Activated B cell treated with CpG ODN at 0.5 μM for 24 hours (primary cell): Measurements from ENCODE around the gene GRM8. TPM values are rescaled to one million over a fixed set of nuclear protein-coding genes. Genes with fewer than 3 reads are reported as not detected.

Experiments used
- ATAC-seq: fragments of 200-7000 bp; cut with Tn5 transposase; one replicate; pipeline ENCODE4 v1.10.0; 2021; ENCODE audit warnings: low read depth, mild to moderate bottlenecking, moderate library complexity
- CTCF ChIA-PET: fragments of 350-600 bp; sonication (Branson Sonifier 250); formaldehyde crosslinking; loops from one replicate; lab custom pipeline; 2021; ENCODE audit warnings: antibody characterized with exemption; lab: Charles Lee
- POLR2A ChIA-PET: fragments of 350-600 bp; sonication (Branson Sonifier 250); formaldehyde crosslinking; loops from one replicate; lab custom pipeline; 2021; ENCODE audit warnings: antibody characterized with exemption; lab: Charles Lee
- DNase-seq: peaks from one replicate; pipeline ENCODE4 v3.0.0; 2022
- H3K27ac Mint-ChIP-seq: one replicate; pipeline ENCODE4 v1.8.0; 2020; ENCODE audit warnings: mixed read lengths
- H3K27me3 Mint-ChIP-seq: one replicate; pipeline ENCODE4 v1.8.0; 2021; ENCODE audit warnings: mixed read lengths
- H3K36me3 Mint-ChIP-seq: one replicate; pipeline ENCODE4 v1.8.0; 2021; ENCODE audit warnings: low read depth, mixed read lengths
- H3K4me1 Mint-ChIP-seq: one replicate; pipeline ENCODE4 v1.8.0; 2021; ENCODE audit warnings: mixed read lengths
- H3K4me3 Mint-ChIP-seq: one replicate; pipeline ENCODE4 v1.8.0; 2020; ENCODE audit warnings: mild to moderate bottlenecking, mixed read lengths
- H3K9me3 Mint-ChIP-seq: one replicate; pipeline ENCODE4 v1.8.0; 2020; ENCODE audit warnings: mixed read lengths
- intact Hi-C: fragments of 100-400 bp; cut with micrococcal nuclease; formaldehyde crosslinking; loops from one replicate; pipeline ENCODE4 v1.15.1; 2024
- total RNA-seq: library from RNA; stranded (reverse); gene quantifications from 2 replicates; pipeline ENCODE4 v1.2.3, GENCODE V29; 2022
- TF ChIP-seq, protein P1 (sequence below): fragments of 200-600 bp; IDR thresholded peaks from one replicate; pipeline ENCODE4 v1.8.0; 2022; ENCODE audit warnings: antibody characterized with exemption, mild to moderate bottlenecking

GRM8 gene
- total RNA-seq, 1 donor from 2014 or later, result not detected

DNA sequence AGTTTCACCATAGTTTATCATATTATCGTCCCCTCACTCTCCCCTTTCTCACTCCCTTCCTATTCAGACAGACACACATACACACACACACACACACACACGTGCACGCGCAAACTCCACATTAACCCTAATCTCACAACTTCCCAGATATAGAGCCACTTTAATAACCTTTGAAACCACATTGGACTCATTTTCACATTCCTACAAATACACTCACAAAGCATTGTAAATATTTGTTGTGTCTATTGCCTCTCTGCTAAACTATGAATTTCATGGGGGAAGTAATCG, 433.6 kb downstream of the GRM8 start:
- no peak overlapping the region for H3K27ac Mint-ChIP-seq
- H3K36me3 Mint-ChIP-seq, result no peaks in the 10 kb centered on the region
- no peak for DNase-seq
- POLR2A ChIA-PET, result no interaction called here
- CTCF ChIA-PET, result no interaction called here
- no peak for ATAC-seq
- peaks cover under 1% of the 10 kb centered on the region for H3K9me3 Mint-ChIP-seq
- TF ChIP-seq, protein P1, sequence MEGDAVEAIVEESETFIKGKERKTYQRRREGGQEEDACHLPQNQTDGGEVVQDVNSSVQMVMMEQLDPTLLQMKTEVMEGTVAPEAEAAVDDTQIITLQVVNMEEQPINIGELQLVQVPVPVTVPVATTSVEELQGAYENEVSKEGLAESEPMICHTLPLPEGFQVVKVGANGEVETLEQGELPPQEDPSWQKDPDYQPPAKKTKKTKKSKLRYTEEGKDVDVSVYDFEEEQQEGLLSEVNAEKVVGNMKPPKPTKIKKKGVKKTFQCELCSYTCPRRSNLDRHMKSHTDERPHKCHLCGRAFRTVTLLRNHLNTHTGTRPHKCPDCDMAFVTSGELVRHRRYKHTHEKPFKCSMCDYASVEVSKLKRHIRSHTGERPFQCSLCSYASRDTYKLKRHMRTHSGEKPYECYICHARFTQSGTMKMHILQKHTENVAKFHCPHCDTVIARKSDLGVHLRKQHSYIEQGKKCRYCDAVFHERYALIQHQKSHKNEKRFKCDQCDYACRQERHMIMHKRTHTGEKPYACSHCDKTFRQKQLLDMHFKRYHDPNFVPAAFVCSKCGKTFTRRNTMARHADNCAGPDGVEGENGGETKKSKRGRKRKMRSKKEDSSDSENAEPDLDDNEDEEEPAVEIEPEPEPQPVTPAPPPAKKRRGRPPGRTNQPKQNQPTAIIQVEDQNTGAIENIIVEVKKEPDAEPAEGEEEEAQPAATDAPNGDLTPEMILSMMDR, result no peak
- H3K27me3 Mint-ChIP-seq, result no peaks in the 10 kb centered on the region
- H3K4me3 Mint-ChIP-seq, result no peak overlapping the region
- intact Hi-C loops, result no loop called here
- no peaks in the 10 kb centered on the region for H3K4me1 Mint-ChIP-seq

DNA sequence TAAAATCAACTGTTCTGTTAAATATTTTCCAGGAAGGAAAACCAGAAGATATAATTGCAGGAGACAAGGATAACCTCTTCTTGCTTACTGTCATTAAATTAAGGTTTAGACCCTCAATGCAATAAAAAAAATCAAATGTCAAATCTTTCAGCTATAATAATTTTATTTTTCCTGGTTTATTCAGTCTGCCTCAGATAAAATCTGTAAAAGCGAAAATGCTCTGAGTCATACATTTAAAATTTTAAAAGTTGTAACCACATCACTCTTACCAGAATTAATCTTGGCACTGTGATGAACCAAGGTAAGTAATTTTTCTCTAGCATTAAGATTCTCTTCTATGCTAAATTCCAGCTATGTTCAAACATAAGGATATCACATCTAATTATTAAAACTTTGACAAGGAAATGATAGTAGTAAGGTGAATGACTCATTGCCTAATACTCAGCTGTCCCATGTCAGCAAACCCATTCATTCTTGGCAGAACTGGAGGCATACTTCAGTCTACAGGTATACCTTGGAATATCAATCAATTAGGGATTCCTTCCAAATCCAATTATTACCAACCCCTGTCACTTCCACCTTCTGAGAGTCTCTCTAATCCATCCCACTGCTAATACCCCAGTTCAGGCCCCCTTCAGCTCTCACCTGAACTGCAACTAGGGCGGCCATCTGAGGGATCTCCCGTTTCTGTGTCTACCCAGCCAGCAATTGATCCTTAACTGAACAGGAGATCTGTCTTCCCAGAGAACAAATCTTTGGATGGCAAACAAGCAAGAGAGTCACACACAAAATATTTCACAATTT, 434.1 kb downstream of the GRM8 start:
- POLR2A ChIA-PET, result no interaction called here
- Mint-ChIP-seq H3K9me3 (peaks cover 2% of the 10 kb centered on the region), H3K4me3 (no peak overlapping the region), H3K4me1 (no peaks in the 10 kb centered on the region), H3K27me3 (no peaks in the 10 kb centered on the region), H3K27ac (no peak overlapping the region), H3K36me3 (no peaks in the 10 kb centered on the region)
- intact Hi-C loops, result no loop called here
- ATAC-seq (no peak), DNase-seq (no peak)
- CTCF ChIA-PET, result no interaction called here
- TF ChIP-seq, protein P1, result no peak

DNA sequence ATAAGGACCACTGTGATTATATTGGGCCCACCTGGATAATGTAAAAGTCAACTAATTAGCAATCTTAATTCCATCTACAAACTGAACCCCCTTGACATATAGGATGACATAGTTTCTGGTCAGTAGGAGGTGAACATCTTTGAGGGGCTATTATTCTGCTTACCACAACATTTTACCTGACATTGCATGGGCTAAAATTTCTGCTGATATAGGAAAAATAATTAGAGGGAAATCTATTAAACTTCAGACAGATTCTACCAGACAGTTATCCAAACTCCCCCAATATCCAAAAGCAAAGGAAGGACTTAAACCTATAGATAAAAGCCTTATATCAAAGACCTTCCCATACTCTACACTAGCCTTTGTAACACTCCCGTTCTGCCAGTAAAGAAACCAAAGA, 443.6 kb downstream of the GRM8 start:
- Mint-ChIP-seq H3K9me3 (peaks cover 6% of the 10 kb centered on the region), H3K4me1 (no peaks in the 10 kb centered on the region), H3K4me3 (no peak overlapping the region), H3K27ac (no peak overlapping the region), H3K27me3 (no peaks in the 10 kb centered on the region), H3K36me3 (no peaks in the 10 kb centered on the region)
- ChIA-PET CTCF (no interaction called here), POLR2A (no interaction called here)
- ATAC-seq (no peak), DNase-seq (no peak)
- intact Hi-C loops, result loop anchor here (10.0 kb wide), 1 partner anchor 536 kb away; no protein-coding TSS in a partner anchor
- TF ChIP-seq, protein P1, result no peak

DNA sequence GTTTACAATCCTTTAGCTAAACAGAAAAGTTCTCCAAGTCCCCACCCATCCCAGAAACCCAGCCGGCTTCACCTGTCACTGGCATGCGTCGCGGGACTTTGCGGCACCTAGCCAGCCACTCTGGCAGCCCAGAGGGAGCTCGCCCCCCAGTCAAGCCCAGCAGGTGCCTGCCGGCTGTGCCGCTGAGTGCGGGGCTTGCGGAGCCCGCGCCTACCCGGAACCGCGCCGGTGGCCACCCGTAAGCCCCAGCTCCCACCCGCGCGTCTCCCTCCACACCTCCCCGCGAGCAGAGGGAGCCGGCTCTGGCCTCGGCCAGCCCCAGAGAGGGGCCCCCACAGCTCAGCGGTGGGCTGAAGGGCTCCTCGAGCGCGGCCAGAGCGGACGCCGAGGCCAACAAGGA, 446.1 kb downstream of the GRM8 start:
- CTCF ChIA-PET, result interaction anchor here (0.7 to 1.3 kb wide), 3 partner anchors 641 to 713 kb away, joined by 3 read pairs; no protein-coding TSS in a partner anchor

DNA sequence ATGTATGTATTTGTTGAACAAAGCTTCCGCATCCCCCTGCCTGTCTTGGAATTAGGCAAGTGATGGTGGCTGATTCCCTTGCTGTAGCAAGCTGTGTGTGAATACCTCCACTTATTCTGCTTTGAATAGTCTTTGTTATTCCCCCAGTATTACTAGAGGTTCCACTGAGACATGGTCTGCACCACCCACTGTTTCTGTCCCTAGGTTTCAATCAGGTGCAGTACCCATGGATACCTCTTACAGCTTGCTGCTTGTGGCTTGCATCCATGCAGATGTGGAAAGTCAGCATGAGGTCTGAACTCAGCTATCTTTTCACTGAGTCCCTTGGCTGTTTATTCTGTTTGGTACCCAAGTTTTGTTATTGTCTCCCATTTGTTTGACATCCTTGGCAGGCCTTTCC, 447.4 kb downstream of the GRM8 start:
- TF ChIP-seq, protein P1, result no peak
- Mint-ChIP-seq H3K4me1 (no peaks in the 10 kb centered on the region), H3K4me3 (no peak overlapping the region), H3K27ac (no peak overlapping the region), H3K9me3 (no peaks in the 10 kb centered on the region), H3K36me3 (no peaks in the 10 kb centered on the region), H3K27me3 (no peaks in the 10 kb centered on the region)
- intact Hi-C loops, result loop anchor here (10.0 kb wide), 1 partner anchor 539 kb away; no protein-coding TSS in a partner anchor
- ChIA-PET POLR2A (no interaction called here), CTCF (interaction anchor here (1.2 kb wide), 1 partner anchor 94 kb away, joined by 3 read pairs; no protein-coding TSS in a partner anchor)
- DNase-seq, result no peak
- no peak for ATAC-seq

More for the DNA sequence above, 446.1 kb downstream of the GRM8 start:
- Mint-ChIP-seq H3K4me1 (no peaks in the 10 kb centered on the region), H3K9me3 (peaks cover 5% of the 10 kb centered on the region), H3K36me3 (no peaks in the 10 kb centered on the region), H3K27ac (no peak overlapping the region), H3K27me3 (no peaks in the 10 kb centered on the region), H3K4me3 (no peak overlapping the region)
- DNase-seq (no peak), ATAC-seq (no peak)
- POLR2A ChIA-PET, result no interaction called here
- TF ChIP-seq, protein P1, result no peak
- intact Hi-C loops, result loop anchor here (10.0 kb wide), 1 partner anchor 538 kb away; no protein-coding TSS in a partner anchor
